ENCODE measurements around the gene TYW1.
"Not testable (repeated sequence)": the region's sequence is repeated elsewhere in the genome, so short reads cannot be mapped to it uniquely, and the experiment has no call there.

The TYW1 gene

GRCh38 chr7:67120491-67120890, 123.9 kb downstream of the TYW1 start:
- H3K27me3 ChIP-seq (ENCODE audit: control insufficient read depth, insufficient read depth, low read length, poor library complexity, severe bottlenecking); H3K36me3 ChIP-seq (ENCODE audit: control insufficient read depth, insufficient read depth, low read length); H3K9me3 ChIP-seq (ENCODE audit: control insufficient read depth, low read length); H3K27ac ChIP-seq (ENCODE audit: insufficient read depth, low read depth, low read length, poor library complexity, severe bottlenecking); H3K4me3 ChIP-seq (ENCODE audit: insufficient read depth, low read depth, low read length); H3K4me1 ChIP-seq (ENCODE audit: control insufficient read depth, insufficient read depth, low read length): not testable (repeated sequence)
- 72 to 86% methylated on average over 2 of the region's 2 CpGs for WGBS, 2 experiments

- not testable (repeated sequence) for H3K4me1 ChIP-seq (ENCODE audit: control insufficient read depth, insufficient read depth, low read length); H3K36me3 ChIP-seq (ENCODE audit: control insufficient read depth, insufficient read depth, low read length); H3K27ac ChIP-seq (ENCODE audit: insufficient read depth, low read depth, low read length, poor library complexity, severe bottlenecking); H3K4me3 ChIP-seq (ENCODE audit: insufficient read depth, low read depth, low read length); H3K27me3 ChIP-seq (ENCODE audit: control insufficient read depth, insufficient read depth, low read length, poor library complexity, severe bottlenecking); H3K9me3 ChIP-seq (ENCODE audit: control insufficient read depth, low read length)
- WGBS, 2 experiments: 89% methylated on average over 5 of the region's 5 CpGs
These were observed 131.6 kb downstream of the TYW1 start for GRCh38 chr7:67128257-67128656.

- not testable (repeated sequence) for H3K9me3 ChIP-seq (ENCODE audit: control insufficient read depth, low read length); H3K36me3 ChIP-seq (ENCODE audit: control insufficient read depth, insufficient read depth, low read length); H3K4me1 ChIP-seq (ENCODE audit: control insufficient read depth, insufficient read depth, low read length); H3K27ac ChIP-seq (ENCODE audit: insufficient read depth, low read depth, low read length, poor library complexity, severe bottlenecking); H3K27me3 ChIP-seq (ENCODE audit: control insufficient read depth, insufficient read depth, low read length, poor library complexity, severe bottlenecking); H3K4me3 ChIP-seq (ENCODE audit: insufficient read depth, low read depth, low read length)
- 100% methylated on average over 1 of the region's 1 CpG; no CpG with 5 or more reads in 1 of the 2 experiments for WGBS, 2 experiments
These were observed 134.1 kb downstream of the TYW1 start for GRCh38 chr7:67130766-67131165.

- not testable (repeated sequence) for H3K27me3 ChIP-seq (ENCODE audit: control insufficient read depth, insufficient read depth, low read length, poor library complexity, severe bottlenecking)
- no CpG with 5 or more reads among the region's 1 CpG for WGBS, 2 experiments
These were observed 138.3 kb downstream of the TYW1 start for GRCh38 chr7:67134912-67135311.

DNA sequence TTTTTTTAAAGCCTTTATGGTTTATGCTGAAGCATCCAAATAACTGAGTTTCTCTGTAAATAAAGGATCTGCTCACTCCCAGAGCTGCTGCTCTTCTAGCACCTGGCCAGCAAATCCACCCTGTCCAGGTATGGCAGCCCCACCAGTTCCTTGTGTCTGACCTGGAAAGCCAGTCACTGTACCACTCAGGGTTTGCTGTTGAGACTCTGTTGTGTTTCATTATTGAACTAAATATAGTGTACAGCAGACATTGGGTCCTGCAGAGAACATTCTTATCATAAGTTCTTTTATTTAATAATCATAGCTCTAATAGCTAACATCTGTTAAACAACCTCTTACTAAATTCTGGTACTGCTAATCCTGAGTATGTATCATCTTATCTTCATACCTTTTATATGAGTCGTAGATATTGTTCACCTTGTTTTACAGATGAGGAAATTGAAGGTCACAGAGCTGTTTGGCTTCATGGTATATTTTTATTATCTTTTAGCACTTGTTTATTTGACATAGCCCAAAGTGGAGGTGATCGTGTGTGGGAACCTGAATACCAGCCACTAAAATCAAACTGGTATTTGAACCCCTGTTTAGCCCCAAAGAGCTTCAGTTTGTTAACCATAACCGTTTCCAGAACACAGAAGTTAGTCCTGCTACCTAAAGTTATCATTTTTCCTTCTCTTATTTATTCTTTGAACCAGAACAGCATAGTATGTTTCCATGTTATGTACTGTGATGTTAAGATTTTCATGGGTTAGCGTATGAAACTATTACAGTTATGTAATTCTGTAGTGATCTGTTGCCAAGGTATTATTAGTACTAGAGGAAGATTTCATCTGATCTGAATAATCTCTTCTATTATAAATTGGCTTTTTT, 139.2 kb downstream of the TYW1 start:
- H3K27me3 ChIP-seq (ENCODE audit: control insufficient read depth, insufficient read depth, low read length, poor library complexity, severe bottlenecking): not testable (repeated sequence)

More at GRCh38 chr7:67134912-67135311, 138.3 kb downstream of the TYW1 start:
- not testable (repeated sequence) for H3K27ac ChIP-seq (ENCODE audit: insufficient read depth, low read depth, low read length, poor library complexity, severe bottlenecking); H3K36me3 ChIP-seq (ENCODE audit: control insufficient read depth, insufficient read depth, low read length); H3K4me3 ChIP-seq (ENCODE audit: insufficient read depth, low read depth, low read length); H3K4me1 ChIP-seq (ENCODE audit: control insufficient read depth, insufficient read depth, low read length); H3K9me3 ChIP-seq (ENCODE audit: control insufficient read depth, low read length)

GRCh38 chr7:67137489-67137888, 140.9 kb downstream of the TYW1 start:
- H3K4me3 ChIP-seq (ENCODE audit: insufficient read depth, low read depth, low read length); H3K27me3 ChIP-seq (ENCODE audit: control insufficient read depth, insufficient read depth, low read length, poor library complexity, severe bottlenecking); H3K36me3 ChIP-seq (ENCODE audit: control insufficient read depth, insufficient read depth, low read length); H3K9me3 ChIP-seq (ENCODE audit: control insufficient read depth, low read length); H3K4me1 ChIP-seq (ENCODE audit: control insufficient read depth, insufficient read depth, low read length); H3K27ac ChIP-seq (ENCODE audit: insufficient read depth, low read depth, low read length, poor library complexity, severe bottlenecking): not testable (repeated sequence)
- WGBS, 2 experiments: 93 to 99% methylated on average over 3 of the region's 3 CpGs

More for the DNA sequence above, 139.2 kb downstream of the TYW1 start:
- WGBS, 2 experiments: 100% methylated on average over 1 to 3 of the region's 4 CpGs
- H3K36me3 ChIP-seq (ENCODE audit: control insufficient read depth, insufficient read depth, low read length); H3K9me3 ChIP-seq (ENCODE audit: control insufficient read depth, low read length); H3K4me3 ChIP-seq (ENCODE audit: insufficient read depth, low read depth, low read length); H3K27ac ChIP-seq (ENCODE audit: insufficient read depth, low read depth, low read length, poor library complexity, severe bottlenecking); H3K4me1 ChIP-seq (ENCODE audit: control insufficient read depth, insufficient read depth, low read length): not testable (repeated sequence)

- H3K4me3 ChIP-seq (ENCODE audit: insufficient read depth, low read depth, low read length); H3K4me1 ChIP-seq (ENCODE audit: control insufficient read depth, insufficient read depth, low read length); H3K27me3 ChIP-seq (ENCODE audit: control insufficient read depth, insufficient read depth, low read length, poor library complexity, severe bottlenecking); H3K36me3 ChIP-seq (ENCODE audit: control insufficient read depth, insufficient read depth, low read length); H3K27ac ChIP-seq (ENCODE audit: insufficient read depth, low read depth, low read length, poor library complexity, severe bottlenecking); H3K9me3 ChIP-seq (ENCODE audit: control insufficient read depth, low read length): not testable (repeated sequence)
- WGBS, 2 experiments: 92 to 96% methylated on average over 2 of the region's 3 CpGs
These were observed 143.2 kb downstream of the TYW1 start for GRCh38 chr7:67139876-67140275.

DNA sequence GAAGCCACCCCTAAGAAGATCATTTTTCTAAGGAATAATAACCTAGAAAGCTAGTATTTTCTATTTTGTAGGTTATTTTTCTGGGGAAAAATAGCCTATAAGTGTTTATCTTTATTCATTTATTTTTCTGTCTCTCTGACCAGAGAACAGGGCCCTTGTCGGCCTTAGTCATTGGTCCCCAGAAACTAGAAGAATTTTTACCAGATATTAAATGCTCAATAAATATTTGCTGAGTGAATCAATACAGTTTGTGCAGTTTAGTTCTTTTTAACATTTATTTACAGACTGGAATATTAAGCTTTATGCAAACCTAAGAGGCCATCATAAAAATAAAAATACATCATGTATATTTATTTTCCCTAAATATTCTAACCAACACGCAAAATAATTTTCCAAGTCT, 144.4 kb downstream of the TYW1 start:
- H3K27me3 ChIP-seq (ENCODE audit: control insufficient read depth, insufficient read depth, low read length, poor library complexity, severe bottlenecking); H3K36me3 ChIP-seq (ENCODE audit: control insufficient read depth, insufficient read depth, low read length); H3K4me3 ChIP-seq (ENCODE audit: insufficient read depth, low read depth, low read length); H3K27ac ChIP-seq (ENCODE audit: insufficient read depth, low read depth, low read length, poor library complexity, severe bottlenecking); H3K4me1 ChIP-seq (ENCODE audit: control insufficient read depth, insufficient read depth, low read length); H3K9me3 ChIP-seq (ENCODE audit: control insufficient read depth, low read length): not testable (repeated sequence)
- WGBS, 2 experiments: 100% methylated on average over 1 to 2 of the region's 2 CpGs

DNA sequence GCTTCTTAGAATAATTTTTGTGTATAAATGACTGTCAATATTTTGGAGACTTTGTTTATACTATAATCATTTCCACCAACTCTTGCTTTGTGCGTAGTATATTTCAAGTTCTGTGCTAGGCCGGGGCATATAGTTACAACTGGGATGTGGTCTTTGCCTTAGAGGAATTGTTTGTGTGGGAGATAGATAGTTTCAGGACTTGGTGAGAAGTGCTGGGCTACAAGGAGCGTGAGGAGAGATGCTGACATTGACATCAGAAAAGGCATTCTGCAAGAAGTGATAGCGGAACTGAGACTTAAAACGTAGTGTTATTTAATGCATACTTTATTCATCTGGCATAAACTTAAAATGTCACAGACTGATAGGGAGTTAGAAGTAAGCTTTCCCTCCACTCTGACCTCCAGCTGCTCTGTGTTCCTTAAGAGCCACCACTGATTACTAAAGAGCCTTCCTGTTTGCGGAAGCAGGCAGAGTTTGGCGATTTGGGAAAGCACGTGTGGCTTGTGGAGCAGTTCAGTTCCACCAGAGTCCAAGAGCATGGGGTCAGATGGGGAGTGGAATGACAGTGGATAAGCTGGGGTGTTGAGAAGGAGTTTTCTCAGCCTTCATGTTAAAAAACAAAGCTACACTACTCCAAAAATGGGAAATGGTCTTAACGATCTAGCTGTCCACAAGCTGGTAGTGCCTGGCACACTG, 146.6 kb downstream of the TYW1 start:
- not testable (repeated sequence) for H3K36me3 ChIP-seq (ENCODE audit: control insufficient read depth, insufficient read depth, low read length); H3K27me3 ChIP-seq (ENCODE audit: control insufficient read depth, insufficient read depth, low read length, poor library complexity, severe bottlenecking); H3K27ac ChIP-seq (ENCODE audit: insufficient read depth, low read depth, low read length, poor library complexity, severe bottlenecking); H3K9me3 ChIP-seq (ENCODE audit: control insufficient read depth, low read length); H3K4me3 ChIP-seq (ENCODE audit: insufficient read depth, low read depth, low read length); H3K4me1 ChIP-seq (ENCODE audit: control insufficient read depth, insufficient read depth, low read length)
- 87 to 95% methylated on average over 7 to 8 of the region's 9 CpGs for WGBS, 2 experiments

DNA sequence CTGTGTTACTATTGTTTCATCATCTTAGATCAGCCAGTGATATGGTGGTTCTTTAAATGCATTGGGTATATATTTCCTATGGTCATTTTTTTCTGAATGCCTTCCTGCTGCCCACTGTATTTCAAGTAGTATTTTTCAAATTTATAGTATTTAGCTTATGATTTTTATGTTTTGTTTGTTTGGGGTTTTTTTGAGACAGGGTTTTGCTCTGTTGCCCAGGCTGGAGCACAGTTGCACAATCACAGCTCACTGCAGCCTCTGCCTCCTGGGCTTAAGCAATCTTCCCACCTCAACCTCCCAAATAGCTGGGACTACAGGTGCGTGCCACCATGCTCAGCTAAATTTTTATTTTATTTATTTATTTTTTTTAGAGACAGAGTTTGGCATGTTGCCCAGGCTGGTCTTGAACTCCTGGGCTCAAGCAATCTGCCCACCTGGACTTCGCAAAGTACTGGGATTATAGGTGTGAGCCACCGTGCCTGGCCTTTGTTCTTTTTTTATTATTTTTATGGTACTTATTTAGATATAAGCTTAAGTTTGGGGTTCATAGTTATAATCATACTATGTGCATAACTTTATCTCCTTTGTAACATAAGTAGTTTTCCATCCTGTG, 149.1 kb downstream of the TYW1 start:
- not testable (repeated sequence) for H3K27me3 ChIP-seq (ENCODE audit: control insufficient read depth, insufficient read depth, low read length, poor library complexity, severe bottlenecking); H3K4me1 ChIP-seq (ENCODE audit: control insufficient read depth, insufficient read depth, low read length); H3K36me3 ChIP-seq (ENCODE audit: control insufficient read depth, insufficient read depth, low read length); H3K27ac ChIP-seq (ENCODE audit: insufficient read depth, low read depth, low read length, poor library complexity, severe bottlenecking); H3K9me3 ChIP-seq (ENCODE audit: control insufficient read depth, low read length); H3K4me3 ChIP-seq (ENCODE audit: insufficient read depth, low read depth, low read length)
- 87 to 88% methylated on average over 3 of the region's 3 CpGs for WGBS, 2 experiments
